HL-60/S4 (cell line): ENCODE results near the gene MMP24.
"Not testable (repeated sequence)": the region's sequence is repeated elsewhere in the genome, so short reads cannot be mapped to it uniquely, and the experiment has no call there.

Source experiments
- in situ Hi-C: fragments of 300-500 bp; cut with MboI; formaldehyde crosslinking; loops from 2 replicates; pipeline ENCODE4 v1.14.3; 2022; ENCODE audit warnings: low sequenced_read_pairs

MMP24 gene

DNA sequence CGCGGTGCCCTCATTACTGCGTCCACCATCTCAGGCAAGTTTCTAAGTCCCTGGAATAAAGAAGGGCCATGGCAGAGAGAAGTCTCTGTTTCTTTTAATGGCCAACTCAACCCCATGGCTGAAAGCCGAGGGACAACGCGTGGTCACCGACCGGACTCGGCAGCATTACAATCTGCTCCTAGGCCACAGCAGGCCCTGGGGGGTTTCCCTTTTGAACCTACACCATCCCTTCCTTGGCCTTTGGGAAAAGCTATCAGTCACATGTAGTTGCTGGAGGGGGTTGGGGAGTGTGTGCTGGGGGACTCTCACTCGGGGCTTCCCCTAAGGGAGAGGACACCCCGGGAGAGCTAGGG, 76.9 kb downstream of the MMP24 start:
- in situ Hi-C loops: loop anchor here (5.0 kb wide), 1 partner anchor 119 kb away; no protein-coding TSS in a partner anchor

DNA sequence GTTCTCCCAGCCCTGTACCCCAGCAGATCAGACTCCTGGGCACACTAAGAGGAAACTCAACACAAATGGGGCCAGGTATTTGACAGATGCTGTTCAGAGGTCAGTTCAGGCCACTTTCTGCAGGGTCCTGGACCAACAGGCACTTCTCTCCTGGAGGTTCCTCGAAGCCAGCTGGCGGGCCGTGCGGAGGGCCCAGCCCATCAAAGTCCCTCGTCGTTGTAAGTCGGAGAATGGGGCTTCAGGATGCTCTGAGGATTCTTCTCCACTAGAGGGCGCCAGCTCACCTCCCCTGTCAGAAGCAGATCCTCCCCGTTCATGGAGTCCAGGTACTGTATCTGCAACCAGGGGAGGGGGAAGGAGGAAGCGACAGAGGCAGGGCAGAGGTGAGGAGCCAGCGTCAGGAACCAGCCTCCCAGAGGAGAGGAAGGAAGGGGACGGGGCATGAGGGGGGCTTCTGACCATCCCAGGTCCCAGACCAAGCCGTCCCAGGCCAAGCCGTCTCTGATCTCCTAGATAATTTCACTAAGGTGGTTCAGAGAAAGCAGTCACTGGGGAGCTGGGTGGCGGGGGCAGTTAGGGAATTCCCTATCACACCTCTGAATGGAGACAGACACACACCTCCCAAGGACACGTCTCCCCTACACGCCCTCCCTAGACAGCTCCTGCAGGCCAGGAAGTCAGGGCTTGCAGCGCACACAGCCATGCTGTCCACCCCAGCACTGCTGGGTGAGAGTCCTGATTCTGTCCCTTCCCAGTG, 77.4 kb downstream of the MMP24 start:
- in situ Hi-C loops: loop anchor here (5.0 kb wide), 1 partner anchor 118 kb away; no protein-coding TSS in a partner anchor

DNA sequence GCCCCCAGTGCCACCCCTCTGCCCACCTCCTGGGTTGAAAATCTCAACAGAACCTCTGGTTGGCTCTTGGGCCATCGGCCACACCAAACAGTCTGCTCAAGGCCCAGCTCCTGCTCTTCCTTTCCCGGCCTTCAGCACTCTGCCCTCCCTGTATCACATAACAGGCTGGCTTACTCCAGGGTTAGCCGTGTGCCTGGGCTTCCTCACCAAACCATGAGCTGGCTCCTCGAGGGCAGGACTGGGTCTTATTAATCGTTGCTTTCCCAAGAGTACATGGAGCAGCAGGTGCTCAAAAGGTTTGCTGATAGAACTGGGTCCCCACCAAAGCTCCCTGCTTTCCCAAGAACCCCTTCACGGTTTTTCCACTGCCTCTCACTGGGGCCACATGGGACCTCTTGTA, 78.5 kb downstream of the MMP24 start:
- in situ Hi-C loops: loop anchor here (5.0 kb wide), 1 partner anchor 117 kb away; no protein-coding TSS in a partner anchor

DNA sequence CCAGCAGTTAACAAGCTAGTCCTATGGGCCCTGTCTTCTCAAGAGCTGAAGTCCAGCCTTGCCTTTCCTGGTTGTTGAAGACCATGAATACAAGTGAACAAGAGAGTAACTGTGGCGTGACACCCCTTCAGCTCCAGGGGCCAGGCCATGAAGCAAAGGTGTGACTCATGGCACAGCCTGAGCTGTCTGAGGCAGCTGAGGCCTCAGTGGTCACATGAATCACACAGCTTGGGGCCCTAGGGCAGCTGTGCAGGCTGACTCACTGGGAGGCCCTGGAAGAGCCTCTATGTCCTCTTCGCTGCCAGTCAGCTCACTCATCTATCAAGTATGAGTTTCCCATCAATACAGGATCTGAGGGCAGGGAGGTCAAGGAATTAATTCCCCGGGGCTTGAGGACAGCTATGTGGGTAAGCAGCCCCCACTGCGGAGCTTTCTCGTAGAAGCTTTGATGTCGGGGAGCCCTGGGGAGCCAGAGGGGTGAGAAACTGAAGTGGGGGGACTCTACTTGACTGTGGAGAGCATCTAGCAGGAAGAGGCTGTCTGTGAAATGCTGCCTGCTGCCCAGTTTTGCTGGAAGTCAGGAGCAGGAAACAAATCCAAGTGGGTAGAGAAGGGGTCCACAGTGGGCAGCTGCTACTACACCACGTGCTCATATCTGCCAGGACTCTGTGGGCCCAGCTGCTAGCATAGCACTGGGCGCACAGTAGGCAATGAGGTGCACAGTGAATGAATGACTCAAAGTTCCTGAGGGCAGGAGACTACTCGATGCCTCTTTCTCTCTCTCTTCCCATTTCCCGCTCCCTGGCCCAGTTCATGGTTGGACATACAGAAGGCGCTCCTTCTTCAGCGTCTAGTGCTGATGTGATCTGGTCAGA, 79.4 kb downstream of the MMP24 start:
- in situ Hi-C loops: no loop called here

DNA sequence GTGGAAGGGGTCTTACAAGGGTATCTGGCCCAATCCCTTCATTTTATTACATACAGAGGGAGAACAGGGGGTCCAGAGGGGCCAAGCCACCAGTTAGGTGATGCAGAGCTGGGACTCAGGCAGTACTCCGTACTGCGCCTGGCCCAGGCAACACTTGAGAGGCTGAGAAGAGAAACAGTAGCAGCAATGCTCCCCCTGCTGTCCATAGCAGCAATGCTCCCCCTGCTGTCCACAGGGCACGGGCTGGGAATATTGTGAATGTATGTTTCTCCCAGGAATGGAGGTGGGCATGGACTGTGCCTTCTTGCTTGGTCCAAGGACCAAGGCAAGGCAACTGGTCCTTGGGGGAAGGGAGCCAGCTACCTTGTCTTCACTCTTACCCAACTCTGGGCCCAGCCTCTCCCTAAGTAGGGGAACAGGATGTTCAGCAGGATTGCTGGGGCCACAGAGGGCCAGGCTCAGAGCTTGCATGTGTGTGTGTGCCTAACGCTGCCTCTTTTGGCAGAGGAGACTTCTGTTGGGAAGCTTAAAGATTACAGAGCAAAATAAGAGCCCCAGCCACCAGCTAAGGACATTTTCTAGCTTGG, 80.5 kb downstream of the MMP24 start:
- in situ Hi-C loops: no loop called here

DNA sequence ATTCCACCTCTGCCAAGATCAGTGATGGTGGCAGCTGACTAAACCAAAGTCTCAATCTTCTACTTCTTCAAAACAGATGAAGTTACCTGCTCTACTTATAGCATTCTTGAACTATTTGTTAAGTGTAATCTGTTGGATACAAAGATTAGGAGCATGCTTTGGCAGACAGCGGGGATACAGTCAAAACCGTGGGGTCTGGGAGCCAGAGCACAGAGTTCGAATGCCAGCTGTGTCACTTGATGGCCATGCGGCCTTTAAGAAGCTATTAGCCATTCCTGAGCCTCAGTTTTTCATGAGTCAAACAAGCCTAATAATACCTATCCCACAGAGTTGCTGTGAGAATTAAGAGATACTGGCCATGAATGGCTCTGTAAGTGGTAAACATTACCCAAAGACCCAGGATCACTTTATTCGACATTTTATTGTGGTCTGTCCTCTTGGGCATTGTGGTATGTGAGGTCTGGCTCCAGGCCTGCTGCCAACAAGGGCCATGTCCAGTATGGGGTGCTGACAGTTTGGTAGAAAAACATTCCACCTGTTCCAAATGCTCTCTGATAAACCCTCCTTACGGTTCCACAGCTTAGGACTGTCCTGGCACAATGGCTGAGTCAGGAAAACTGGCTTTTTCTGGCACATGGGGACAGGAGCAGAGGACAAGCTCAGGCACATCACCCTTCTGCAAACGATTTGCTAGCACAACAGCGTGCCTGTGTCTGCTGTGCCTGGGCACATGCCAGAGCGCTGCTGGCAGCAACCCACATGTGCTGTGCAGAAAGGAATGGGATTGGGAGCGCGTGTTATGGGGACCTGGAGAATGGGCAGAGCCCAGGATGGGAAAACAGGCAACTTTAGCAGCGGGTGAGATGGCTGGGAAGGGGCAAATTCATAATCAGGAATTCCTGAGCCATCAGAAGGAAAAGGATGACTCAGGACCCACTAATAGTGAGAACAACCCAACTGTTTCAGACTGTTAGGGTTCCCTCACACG, 81.5 kb downstream of the MMP24 start:
- in situ Hi-C loops: no loop called here

DNA sequence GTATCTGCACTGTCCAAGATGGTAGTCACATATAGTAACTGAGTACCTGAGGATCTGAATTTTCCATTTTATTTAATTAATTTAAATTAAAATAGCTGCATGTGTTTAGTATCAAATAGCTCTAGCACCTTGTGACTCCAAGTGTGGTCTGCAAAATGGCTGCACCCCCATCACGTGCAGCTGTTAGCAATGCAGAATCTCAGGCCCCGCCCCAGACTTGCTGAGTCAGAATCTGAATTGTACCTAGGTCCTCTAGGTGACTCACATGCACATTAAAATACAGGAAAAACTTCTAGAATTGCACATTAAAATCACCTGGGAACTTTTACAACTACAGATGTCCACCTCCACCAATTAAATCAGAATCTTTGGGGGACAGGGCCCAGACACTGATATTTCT, 84.9 kb downstream of the MMP24 start:
- in situ Hi-C loops: no loop called here

DNA sequence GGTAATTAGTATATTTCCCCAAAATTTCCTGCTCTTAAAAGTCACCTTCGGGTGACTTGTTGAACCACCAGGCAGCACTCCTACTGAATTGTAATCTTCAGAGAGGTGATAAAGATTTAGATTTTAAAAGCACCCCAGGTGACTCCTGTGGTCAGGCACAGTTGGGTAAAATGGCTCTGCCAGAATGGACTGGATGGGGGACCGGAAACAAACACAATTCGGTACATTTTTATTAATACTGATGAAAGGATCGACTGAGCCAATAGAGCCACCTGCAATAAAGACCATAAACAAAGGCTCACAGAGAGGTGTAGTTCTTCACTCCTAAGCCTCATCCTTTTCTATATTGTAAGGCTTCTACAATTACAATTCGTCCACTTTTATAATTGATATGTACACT, 85.3 kb downstream of the MMP24 start:
- in situ Hi-C loops: no loop called here

DNA sequence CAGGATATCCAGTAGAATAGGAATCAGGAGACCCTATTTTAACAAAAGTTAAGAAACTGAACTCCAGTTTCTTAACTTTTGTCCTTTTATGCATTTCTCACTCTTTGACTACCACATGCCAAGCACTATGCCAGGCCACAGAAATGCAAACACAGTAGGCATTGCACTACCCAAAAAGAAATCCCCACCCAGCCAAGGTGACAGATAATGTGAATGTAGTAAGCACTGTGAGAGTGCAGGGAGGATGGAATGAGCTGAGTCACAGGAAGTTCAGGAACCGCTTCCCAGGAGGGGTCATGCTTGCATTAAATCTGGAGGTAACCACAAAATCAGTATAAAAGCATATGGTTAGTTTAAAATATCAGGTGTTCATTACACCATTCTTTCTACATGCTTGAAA, 85.8 kb downstream of the MMP24 start:
- in situ Hi-C loops: no loop called here

DNA sequence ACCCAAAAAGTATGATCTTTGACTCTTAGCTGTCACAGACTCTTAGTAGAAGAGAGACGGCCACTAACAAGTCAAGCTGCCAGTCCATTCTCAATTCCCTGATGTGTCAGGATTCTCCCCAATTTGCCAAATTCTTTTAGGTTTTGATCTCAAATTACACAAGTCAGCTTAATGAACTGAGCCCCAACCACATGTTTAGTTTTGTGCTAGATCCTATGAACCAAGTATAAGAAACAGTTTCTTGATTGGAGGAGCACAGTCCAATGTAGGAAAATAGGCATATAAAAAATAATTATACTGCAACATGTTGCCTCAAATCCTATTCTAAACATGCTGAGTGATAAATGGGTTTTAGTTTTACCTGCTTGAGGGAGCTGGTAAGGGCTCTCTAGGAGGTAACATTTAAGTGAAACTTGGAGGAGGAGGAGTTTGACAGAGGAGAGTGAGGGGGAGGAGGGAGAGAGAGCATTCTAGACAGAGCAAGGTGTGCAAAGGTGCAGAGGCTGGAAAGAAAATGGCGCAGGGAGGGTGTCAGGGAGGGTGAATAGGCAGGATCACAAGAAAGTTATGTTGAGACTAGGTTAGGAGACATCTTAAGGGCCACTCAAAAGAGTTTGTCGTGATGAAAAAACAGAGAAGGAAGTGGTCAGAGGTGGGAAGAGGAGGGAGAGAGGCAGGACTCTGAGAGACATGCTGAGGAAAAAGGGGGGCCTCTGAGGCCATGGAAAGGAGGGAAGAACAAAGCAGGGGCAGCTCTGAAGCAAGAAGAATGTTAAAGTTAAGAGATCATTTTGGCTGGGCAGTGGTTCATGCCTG, 88.5 kb downstream of the MMP24 start:
- in situ Hi-C loops: no loop called here

DNA sequence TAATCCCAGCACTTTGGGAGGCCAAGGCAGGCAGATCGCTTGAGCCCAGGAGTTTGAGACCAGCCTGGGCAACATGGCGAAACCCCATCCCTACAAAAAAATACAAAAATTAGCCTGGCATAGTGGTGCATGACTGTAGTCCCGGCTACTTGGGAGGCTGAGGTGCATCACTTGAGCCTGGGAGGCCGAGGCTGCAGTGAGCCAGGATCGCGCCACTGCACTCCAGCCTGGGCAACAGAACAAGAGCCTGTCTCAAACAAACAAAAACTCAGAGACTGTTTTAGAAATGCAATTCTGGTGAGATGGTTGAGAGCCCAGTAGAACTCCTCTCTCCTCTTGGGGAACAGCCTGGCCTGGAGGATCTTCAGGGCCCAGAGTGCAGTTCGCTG, 89.1 kb downstream of the MMP24 start:
- in situ Hi-C loops: not testable (repeated sequence)

DNA sequence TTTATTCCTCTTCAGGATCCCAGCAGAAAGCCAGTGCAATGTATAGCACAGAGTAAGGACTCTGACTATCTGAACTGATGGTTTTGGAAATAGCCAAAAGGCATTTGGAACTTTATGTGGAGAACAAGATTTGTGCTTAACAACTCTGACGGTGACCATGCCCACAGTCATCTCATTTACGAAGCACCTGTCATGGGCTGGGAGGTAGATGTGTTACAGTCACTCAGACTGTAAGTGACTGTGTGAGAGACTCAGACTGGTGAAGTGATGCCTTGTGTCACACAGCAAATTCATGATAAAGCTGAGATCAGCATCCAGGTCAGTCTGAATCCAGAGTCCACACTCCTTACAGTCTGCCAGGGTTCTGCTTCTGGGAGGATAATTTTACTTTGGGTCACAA, 89.6 kb downstream of the MMP24 start:
- in situ Hi-C loops: no loop called here

DNA sequence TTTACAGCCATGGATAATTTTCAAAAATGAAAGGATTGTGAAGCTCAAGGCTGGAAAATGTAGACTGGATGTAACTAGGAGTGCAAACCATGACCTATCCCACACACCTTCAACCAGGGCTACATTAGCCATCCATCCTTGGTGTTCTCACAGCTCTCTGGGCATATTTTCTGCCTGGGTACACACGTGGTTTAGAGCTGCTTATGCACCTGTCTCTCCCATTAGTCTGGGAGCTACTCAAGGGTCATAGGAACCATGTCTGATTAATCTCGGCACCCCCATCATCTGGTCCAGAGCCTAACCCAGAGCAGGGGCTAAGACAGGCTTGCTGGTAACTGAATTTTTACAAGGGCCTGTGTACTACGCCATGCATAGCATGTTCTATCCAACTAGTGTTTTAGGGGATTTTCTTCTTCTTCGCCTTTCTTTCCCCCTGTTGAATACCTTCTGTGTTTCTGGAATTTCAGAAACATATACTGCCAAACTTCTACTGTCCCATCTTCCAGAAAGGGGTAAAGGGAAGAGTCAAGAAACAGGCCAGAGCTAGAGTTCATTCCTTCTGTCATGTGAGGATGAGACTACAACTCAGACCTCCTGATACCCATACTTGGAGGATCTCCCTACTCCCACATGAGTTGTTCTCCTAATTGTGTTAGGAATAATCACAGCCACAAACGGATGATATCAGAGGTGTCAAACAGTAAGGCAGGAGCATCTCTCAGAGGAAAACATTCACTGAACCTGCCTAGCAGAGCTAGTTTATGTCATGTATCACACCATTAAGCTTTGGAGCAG, 91.1 kb downstream of the MMP24 start:
- in situ Hi-C loops: no loop called here

DNA sequence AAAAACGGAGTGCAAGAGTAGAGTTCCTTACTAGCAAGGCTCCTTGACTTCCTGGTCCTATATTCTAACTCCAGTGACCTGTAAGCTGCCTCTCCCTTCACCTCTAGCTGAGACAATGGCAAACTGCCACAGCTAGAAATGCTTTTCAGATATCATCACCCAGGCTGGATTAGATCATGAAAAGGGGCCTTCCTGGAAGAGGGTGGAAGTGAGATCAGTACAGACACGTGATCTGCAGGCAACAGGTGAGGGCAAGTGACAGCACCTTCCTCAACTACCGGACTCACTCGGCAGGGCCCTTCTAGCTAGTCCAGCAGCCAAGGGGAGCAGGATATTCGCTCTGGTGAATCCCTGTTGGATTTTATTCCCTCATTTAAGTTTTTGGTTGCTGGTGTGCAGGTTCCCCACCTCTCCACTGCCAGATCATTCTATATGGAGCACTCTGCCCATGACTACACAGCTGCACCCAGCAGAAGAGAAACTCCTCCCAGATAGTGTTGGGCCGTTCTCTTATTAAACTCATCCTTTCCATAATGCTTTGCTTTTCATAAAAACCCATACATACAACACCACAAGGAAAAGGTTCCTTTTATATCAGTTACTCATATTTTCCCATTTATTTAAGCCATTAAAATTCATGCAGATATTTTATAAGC, 92.1 kb downstream of the MMP24 start:
- in situ Hi-C loops: no loop called here

DNA sequence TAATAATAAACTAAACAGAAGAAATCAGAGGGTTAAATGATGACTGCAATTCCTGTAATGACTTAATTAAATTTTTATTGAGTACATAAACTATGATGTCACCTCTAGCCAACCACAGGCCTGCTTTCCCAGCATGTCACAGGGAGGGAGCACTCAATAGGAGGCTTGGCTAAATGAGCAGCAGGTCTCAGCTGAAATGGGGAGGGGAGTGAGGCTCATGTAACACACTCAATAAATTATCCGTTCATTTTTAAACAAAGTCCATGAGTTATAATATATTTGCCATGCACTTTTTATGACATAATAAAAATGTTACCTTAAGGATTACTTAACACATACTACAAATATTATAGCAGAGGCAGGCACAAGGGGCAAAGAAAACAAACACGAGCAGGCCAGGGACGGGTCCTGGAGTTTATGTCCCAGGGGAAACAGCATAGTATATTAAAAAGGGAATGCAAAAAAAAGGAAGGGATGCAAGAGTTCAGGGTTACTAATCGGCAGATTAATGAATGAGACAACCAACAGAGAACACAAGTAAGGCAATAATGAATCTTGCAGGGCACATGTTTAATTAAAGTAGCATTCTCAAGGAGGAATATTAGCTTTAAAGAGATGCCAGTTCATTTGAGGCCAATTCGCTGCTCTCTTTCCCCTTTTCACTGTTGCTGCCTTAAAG, 92.8 kb downstream of the MMP24 start:
- in situ Hi-C loops: no loop called here

DNA sequence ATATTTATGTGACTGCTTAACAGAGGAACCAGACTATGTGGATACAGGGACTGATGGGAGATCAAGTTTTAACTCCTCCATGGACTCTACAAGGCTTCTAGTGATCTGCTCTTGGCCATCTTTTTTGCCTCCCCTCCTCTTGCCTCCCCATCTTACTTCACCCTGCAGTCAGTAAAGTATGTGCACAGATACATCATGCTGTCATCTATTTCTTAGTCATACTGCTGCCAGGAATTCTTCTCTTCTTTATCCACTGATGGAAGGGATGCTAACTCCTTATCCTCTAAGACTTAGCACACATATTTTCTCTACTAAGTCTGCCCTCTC, 93.3 kb downstream of the MMP24 start:
- in situ Hi-C loops: no loop called here

DNA sequence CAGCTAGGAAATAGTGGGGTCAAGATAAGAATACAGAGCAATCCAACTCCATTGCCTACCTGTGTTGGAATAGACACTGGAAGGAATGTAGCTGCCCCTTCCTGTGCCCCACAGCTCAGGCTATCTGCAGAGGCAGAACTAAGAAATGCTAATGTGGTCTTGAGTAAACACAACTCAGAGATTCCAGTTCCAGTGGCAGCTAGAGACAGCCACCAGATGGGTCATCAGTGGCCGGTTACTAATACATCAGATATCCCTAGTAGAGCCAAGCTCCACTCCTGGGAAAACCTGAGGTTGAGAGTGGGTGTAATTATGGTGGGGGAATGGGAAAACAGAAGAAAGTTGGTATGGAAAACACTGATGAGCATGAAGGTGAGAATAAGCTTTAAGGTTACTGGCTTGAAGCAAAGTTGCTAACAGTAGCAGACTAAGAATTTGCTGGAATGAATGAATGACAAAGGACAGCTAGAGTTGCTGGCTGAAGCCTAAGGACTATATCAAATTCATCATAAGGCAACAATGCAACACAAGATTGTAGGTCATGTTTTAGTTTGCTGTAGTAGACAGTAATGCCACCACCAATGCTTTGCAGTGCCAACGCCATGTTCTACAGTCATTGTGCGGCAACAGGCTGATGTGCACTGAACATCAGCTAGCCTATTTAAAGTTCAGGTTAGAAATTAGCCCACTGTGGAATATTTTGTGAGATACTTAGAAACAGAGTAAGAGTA, 94.1 kb downstream of the MMP24 start:
- in situ Hi-C loops: no loop called here
